Dedifferentiated amniotic fluid mesenchymal stem cell (primary cell): ENCODE results near the gene MBOAT1.
"Not testable (repeated sequence)": the region's sequence is repeated elsewhere in the genome, so short reads cannot be mapped to it uniquely, and the experiment has no call there.

Source experiments
- DNase-seq: peaks from one replicate; pipeline ENCODE4 v3.0.0-alpha.2; 2016; ENCODE audit errors: extremely low spot score

Gene MBOAT1

DNA sequence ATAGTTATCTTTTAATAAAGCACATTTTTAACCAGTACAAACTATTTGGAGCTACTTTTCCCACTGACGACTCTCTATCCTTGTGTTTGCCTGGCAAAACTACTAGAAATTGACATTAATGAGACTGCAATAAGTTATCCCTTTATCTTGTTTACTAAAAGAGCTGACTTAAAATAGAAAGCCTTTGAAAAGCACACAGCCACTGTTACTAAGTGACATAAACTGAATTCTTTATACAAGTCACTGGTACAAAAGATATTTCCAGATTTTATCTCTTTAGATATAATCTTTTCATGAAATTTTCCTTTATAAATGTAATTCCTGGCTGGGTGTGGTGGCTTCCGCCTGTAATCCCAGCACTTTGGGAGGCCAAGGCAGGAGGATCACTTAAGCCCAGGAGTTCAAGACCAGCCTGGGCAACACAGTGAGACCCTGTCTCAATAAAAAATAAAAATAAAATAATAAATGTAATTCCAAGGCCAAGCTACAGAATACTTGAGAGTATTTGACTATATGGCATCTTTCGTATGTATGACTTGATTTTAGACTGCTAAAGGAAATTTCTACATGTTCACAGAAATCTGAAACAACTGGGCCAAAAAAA lies 9.5 kb downstream of the MBOAT1 start:
- DNase-seq: no peak

DNA sequence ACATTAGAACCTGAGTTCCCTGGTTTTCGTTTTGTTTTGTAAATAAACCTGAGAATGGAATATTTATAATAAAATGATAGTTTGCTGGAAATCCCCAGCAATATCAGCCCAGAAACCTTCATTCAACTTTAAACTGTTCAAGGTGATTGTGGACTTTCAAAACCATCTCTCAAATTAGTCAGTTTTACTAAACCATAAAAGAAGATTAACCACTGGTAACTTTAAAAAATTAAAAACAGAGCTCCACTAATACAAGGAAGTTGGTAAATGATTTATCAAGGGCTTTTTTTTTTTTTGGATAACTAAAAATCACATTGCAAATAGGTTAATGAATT lies 10.0 kb downstream of the MBOAT1 start:
- no peak for DNase-seq

- no peak for DNase-seq
Measured at GRCh38 chr6:20200761-20201630, 11.3 kb downstream of the MBOAT1 start.

DNA sequence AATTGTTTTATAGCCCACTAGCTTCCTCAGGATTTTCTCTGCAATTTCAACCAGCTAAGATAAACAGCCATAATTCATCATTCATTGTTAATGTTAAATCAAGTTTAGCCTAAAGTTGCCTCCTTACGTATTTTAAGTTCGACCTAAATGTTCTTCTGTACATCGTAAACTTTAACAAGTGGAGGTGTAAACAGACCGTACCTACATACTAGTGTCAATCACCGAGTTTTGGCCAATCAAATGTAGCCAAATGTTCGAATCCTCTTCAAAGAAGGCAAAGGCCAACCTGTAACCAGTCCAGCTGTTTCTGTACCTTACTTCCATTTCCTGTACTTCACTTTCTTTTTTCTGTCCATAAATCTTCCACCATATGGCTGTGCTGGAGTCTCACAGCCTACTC lies 13.5 kb downstream of the MBOAT1 start:
- DNase-seq: no peak

- DNase-seq: no peak
Measured at GRCh38 chr6:20198156-20198774, 14.0 kb downstream of the MBOAT1 start.

GRCh38 chr6:20197251-20197650 lies 15.0 kb downstream of the MBOAT1 start:
- peak; percentile 24 for DNase-seq

DNA sequence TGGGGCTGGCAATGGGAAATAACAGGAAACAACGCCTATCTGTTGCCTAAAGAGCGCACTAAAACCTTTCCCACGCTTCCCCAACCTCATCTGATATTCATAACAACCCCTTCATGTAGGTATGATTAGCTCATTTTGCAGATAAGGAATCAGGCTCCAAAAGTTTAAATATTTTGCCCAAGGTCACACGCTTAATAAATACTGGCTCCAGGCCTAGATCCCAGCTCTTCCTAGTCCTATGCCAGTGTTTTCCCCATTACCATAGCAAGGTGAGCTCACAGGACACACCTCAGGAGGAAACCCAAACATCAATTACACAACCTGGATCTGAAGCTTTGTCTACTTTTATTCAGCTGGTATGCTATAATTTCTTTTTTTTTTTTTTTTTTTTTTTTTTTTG lies 19.6 kb downstream of the MBOAT1 start:
- DNase-seq: no peak

DNA sequence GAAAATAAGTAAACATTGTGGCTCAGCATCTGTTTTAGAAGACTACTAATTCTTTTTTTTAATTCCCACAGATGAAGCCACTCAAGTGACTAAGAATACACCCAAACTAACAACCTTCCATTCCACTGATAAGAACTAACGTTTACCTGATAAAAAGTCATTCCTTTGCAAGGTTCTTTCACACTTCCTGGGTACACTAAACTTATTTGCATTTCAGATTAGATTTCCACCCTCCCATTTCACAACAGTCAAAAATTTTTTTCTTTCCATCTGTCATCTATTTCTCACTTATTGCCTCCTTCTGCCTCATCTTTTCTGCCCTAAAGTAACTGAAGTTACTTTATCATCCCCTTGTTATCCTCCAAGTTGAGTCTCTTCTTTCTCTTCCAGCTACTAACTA lies 20.3 kb downstream of the MBOAT1 start:
- no peak for DNase-seq

DNA sequence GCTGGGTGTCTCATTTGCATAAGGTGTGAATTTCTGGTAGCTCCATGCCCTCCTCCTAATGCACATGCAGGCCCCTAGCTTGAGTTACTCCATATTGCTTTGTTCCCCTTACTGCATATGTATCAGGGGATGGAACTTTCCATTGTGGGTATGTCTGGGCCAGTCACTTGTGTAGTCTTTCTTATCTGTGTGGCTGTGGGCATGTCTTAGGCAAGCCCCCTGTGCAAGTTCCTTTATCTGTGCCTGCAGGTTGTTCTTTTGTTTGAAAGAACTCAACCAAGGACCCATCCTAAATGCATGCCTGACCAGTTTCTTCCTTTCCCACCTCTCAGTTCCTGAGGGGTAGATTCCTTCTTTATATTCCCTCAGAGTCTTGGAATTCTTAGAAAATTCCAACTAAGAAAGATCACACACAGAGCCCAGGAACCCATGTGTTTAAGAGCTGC lies 23.6 kb downstream of the MBOAT1 start:
- no peak for DNase-seq

DNA sequence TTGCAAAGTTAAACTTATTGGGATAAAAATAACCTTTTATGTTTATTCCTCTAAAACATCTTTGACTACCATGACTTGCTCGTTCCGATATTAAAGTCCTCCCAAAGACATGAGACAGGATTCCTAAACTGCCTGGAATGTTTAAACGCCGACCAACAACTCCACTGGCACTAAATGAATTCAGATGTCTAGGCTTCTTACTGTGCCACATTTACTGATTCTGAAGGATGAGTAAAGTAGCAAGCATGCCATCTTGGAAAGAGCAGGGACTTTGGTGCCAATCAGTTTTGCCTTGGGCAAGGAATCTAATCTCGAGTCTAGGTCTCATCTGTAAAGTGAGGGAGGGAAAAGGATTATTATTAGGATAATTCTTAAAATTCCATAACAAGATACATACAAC lies 25.3 kb downstream of the MBOAT1 start:
- DNase-seq: peak; percentile 92

GRCh38 chr6:20183706-20184105 lies 28.6 kb downstream of the MBOAT1 start:
- DNase-seq: no peak

GRCh38 chr6:20182926-20183521 lies 29.2 kb downstream of the MBOAT1 start:
- no peak for DNase-seq

DNA sequence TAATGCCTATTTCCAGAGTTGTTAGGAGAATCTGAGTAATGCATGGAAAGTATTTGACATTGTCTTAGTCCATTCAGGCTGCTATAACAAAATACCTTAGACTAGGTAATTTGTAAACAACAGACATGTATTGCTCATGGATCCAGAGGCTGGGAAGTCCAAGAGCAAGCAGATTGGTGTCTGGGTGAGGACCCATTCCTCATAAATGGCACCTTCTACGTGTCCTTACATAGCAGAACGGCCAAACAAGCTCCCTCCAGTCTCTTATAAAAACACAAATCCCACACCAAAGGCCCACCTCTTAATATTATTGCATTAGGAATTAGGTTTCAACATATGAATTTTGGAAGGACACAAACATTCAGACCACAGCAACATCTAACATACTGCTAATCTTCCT lies 30.2 kb downstream of the MBOAT1 start:
- no peak for DNase-seq

GRCh38 chr6:20180935-20181334 lies 31.3 kb downstream of the MBOAT1 start:
- no peak for DNase-seq

- not testable (repeated sequence) for DNase-seq
Measured at GRCh38 chr6:20179287-20180045, 32.8 kb downstream of the MBOAT1 start.

DNA sequence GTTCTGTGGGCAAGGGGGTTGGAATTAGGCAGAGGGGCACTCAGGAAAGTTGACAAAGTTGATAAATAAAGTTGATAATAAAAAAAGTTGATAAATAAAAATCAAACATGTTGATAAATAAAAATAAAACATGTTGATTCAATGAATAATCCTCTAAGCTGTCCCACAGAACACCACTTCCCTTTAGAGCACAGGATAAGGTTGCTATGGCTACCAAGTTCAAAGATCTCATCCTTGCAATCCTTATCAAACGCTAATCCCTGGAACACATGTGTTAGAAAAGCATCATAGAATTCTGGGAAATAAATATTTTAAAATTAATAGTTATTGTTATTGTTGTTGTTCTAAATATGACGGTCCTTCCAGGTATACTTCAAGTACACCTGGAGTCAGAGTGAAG lies 33.9 kb downstream of the MBOAT1 start:
- DNase-seq: no peak

GRCh38 chr6:20175810-20176410 lies 36.4 kb downstream of the MBOAT1 start:
- no peak for DNase-seq

GRCh38 chr6:20173833-20174792 lies 38.2 kb downstream of the MBOAT1 start:
- DNase-seq: no peak

DNA sequence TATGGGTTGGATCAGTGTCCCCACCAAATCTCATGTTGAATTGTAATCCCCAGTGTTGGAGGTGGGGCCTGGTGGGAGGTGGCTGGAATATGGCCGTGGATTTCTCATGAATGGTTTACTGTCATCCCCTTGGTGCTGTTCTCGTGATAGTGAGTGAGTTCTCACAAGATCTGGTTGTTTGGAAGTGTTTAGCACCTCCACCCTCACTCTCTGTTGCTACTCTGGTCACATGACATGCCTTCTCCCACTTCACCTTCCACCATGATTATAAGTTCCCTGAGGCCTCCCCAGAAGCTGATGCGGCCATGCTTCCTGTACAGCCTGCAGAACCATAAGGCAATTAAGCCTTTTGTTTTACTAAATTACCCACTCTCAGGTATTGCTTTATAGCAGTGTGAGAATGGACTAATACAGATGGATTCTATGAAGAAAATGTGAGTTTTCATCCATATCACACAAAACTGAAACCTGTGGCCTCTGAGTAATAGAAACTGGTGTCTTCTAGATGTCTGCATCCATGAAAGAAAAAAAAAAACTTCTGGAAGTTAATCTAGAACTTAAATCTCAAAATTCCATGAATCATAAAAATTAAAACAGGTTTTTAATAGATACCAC lies 39.3 kb downstream of the MBOAT1 start:
- DNase-seq: no peak
